Upper lobe of left lung (tissue), 4 donors: ENCODE data around the gene RHOG.

Experiments
- CTCF ChIP-seq, 6 experiments: fragments of 450-650 bp in 4 of 6; fragments of 200-600 bp in 2 of 6; sonication (generic) in 2 of 6; IDR thresholded peaks; one replicate each; pipeline ENCODE4 v1.5.1; 2016 to 2019; ENCODE audit warnings: antibody characterized with exemption in 6 of 6
- EP300 ChIP-seq, 4 donors: sonication (generic); formaldehyde crosslinking; IDR thresholded peaks; one replicate each; pipeline ENCODE4 v1.5.1; 2017; ENCODE audit warnings: antibody characterized with exemption in 4 of 4, control low read depth in 2 of 4
- POLR2A ChIP-seq, 4 donors: fragments of 450-650 bp; IDR thresholded peaks; one replicate each; pipeline ENCODE4 v1.5.1; 2016 to 2017; ENCODE audit warnings: antibody characterized with exemption in 4 of 4, mild to moderate bottlenecking in 2 of 4

- no peak for TF ChIP-seq CTCF (IDR thresholded peaks at IDR 0.05)
- no peak for TF ChIP-seq POLR2A (IDR thresholded peaks at IDR 0.05)
- no peak for TF ChIP-seq EP300 (IDR thresholded peaks at IDR 0.05)
These were observed 7.9 kb downstream of the RHOG start for GRCh38 chr11:3832816-3833215.
